Measurements from ENCODE around the gene ABCD4.

The ABCD4 gene

DNA sequence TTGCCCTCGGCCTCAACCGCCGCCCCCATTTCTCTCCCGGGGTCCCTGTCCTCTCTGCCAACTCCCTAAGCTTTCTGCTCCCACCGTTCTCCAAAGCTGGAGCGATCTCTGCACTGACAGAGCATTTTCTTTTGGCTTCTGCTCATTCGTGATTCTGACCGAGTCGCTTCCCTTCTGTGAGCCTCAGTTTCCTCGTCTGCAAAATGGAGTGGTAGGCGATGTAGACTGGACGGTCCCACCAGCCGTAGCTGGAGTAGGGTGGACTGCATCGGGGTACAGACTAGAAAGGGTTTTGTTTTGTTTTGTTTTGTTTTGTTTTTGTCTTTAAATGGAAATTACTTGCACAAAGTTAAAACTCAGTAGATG is 61.1 kb downstream of the ABCD4 start:
- no peak for TF ChIP-seq CTCF (IDR thresholded peaks at IDR 0.05; ENCODE audit: low read depth, low read length, missing control alignments)
- no peak overlapping the region for H3K4me3 ChIP-seq (ENCODE audit: low read depth, low read length)
- DNase-seq (ENCODE audit: low read depth), result no peak

DNA sequence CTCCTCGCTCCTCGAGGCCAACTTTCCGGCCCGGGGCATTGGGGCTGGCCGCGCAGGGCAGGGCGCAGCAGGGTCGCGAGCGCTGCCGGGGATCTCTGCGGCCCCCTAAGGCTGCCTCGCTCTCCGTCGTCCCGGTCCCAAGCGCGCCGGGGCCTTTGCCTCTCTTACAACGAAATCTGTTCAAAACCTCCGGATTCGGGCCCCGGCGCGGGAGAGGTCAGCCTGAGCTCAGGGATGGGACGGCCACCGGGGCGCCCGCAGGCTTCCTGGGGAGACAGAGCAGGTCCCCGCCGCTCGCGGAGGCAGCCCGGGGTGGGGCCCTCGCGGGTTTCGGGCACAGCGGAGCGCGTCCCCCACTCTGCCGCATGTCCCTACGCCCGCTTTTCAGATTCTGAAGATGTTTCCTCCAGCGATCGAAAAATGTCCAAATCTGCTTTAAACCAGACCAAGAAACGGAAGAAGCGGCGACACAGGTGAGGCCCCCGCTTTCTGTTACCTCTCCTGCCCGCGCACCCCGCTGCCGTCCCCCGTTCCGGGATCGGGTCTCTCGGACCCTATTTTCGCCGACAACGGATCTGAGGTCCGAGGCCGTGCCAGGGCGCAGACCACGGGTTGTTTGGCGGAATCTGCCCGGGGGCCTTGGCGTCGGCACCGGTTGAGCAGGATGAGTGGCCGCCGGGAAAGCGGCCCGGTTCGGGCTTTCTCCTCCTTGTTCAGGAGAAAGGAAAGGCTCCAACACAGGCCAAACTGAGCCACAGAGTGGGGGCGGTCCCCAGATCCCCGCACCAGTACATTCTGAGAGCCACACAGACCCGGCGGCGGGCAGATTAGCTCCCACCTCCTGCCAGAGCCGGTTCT is 61.7 kb downstream of the ABCD4 start:
- TF ChIP-seq CTCF (IDR thresholded peaks at IDR 0.05; ENCODE audit: low read depth, low read length, missing control alignments), result no peak
- no peak overlapping the region for H3K4me3 ChIP-seq (ENCODE audit: low read depth, low read length)
- DNase-seq (ENCODE audit: low read depth), result no peak

- H3K4me3 ChIP-seq (ENCODE audit: low read depth, low read length), result no peak overlapping the region
- no peak for DNase-seq (ENCODE audit: low read depth)
- TF ChIP-seq CTCF (IDR thresholded peaks at IDR 0.05; ENCODE audit: low read depth, low read length, missing control alignments), result no peak
Observed at GRCh38 chr14:74239848-74240793, 62.6 kb downstream of the ABCD4 start.

DNA sequence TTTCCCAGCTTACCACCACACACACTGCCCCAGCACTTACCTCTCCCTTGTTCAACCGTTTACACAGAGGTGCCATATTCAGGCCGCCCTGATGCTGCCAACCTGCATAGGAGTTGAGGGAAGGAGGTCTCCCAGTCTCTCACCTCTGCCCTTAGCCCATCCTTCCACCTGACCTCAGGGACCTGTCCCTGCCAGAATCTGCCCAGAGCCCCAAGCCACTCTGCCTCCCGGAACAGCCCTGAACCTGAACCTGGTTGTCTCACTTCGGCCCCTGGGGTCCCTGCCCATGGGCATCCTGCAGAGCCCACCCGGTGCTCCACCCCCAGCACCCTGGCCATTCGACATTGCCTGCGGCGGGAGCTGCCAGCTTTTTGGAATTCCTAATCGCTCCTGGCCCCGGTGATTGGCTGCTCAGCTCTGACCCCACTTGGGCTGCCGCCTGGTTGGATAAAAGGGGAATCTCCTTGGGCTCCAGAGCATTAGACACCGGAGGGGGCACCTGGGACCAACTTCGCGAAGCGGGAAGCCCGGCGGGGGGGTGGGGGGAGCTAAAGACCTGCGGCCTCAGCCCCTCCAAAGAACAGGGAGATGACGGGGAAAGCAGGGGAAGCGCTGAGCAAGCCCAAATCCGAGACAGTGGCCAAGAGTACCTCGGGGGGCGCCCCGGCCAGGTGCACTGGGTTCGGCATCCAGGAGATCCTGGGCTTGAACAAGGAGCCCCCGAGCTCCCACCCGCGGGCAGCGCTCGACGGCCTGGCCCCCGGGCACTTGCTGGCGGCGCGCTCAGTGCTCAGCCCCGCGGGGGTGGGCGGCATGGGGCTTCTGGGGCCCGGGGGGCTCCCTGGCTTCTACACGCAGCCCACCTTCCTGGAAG is 63.5 kb downstream of the ABCD4 start, which contains the start of gene VSX2:
TSS of gene VSX2 (plus strand) at position 476 of the 874 bp plus-strand sequence. CDS start at position 589, 113 bp downstream.
- no peak within 1 kb of the TSS for H3K4me3 ChIP-seq (ENCODE audit: low read depth, low read length)
- DNase-seq (ENCODE audit: low read depth), result no peak
- no peak for TF ChIP-seq CTCF (IDR thresholded peaks at IDR 0.05; ENCODE audit: low read depth, low read length, missing control alignments)

DNA sequence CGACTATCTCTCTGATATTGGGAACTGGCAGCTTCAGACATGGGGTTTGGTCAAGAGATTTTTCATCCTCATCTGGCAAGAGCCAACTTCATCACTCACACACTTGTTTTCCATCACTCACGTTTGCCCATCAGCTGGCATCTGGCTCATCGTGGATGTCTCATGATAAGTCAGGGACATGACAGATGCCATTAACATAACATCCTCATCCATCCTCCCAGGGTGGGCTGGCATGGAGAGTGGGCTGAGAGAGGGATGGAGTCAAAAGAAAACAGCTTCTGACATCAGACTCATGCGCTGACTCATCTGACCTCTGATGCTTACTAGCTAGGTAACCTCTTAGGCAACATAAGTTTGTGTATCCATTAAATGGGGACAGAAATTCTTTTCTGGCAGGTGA is 65.3 kb downstream of the ABCD4 start:
- TF ChIP-seq CTCF (IDR thresholded peaks at IDR 0.05; ENCODE audit: low read depth, low read length, missing control alignments), result no peak
- H3K4me3 ChIP-seq (ENCODE audit: low read depth, low read length), result no peak overlapping the region
- DNase-seq (ENCODE audit: low read depth), result no peak
